Immature natural killer cell (primary cell): Measurements from ENCODE around the gene DTNA. TPM values are rescaled to one million over a fixed set of nuclear protein-coding genes. Genes with fewer than 3 reads are reported as not detected.

Source experiments
- DNase-seq, 3 donors: peaks; one replicate each; pipeline ENCODE4 v3.0.0; 2022; ENCODE audit warnings: mixed read lengths in 1 of 3
- H3K27ac Mint-ChIP-seq, 6 donors: one replicate each; pipeline ENCODE4 v1.8.0; 2020; ENCODE audit warnings: mixed read lengths in 6 of 6, mild to moderate bottlenecking in 5 of 6, inconsistent platforms in 4 of 6, moderate library complexity in 3 of 6
- H3K27me3 Mint-ChIP-seq, 3 donors: one replicate each; pipeline ENCODE4 v1.8.0; 2020 to 2021; ENCODE audit warnings: low read depth in 3 of 3, mild to moderate bottlenecking in 3 of 3, mixed read lengths in 3 of 3, moderate library complexity in 3 of 3, inconsistent platforms in 1 of 3
- H3K36me3 Mint-ChIP-seq, 3 donors: one replicate each; pipeline ENCODE4 v1.8.0; 2020; ENCODE audit warnings: mixed read lengths in 3 of 3, inconsistent platforms in 2 of 3, mild to moderate bottlenecking in 2 of 3
- H3K4me1 Mint-ChIP-seq, 2 donors: one replicate each; pipeline ENCODE4 v1.8.0; 2020; ENCODE audit warnings: inconsistent platforms in 2 of 2, mild to moderate bottlenecking in 2 of 2, mixed read lengths in 2 of 2, moderate library complexity in 1 of 2
- H3K4me3 Mint-ChIP-seq, 5 donors: one replicate each; pipeline ENCODE4 v1.8.0; 2020; ENCODE audit warnings: mild to moderate bottlenecking in 5 of 5, mixed read lengths in 5 of 5, inconsistent platforms in 3 of 5, moderate library complexity in 3 of 5
- H3K9me3 Mint-ChIP-seq, 6 donors: one replicate each; pipeline ENCODE4 v1.8.0; 2020; ENCODE audit warnings: mild to moderate bottlenecking in 6 of 6, mixed read lengths in 6 of 6, inconsistent platforms in 4 of 6, moderate library complexity in 3 of 6
- polyA plus RNA-seq, 3 donors: library from polyadenylated mRNA; unstranded; fragments of 300-500 nt; fragmentation: Illumina TruSeq; gene quantifications; one replicate each; pipeline ENCODE4 v1.2.3, GENCODE V29; 2021

The DTNA gene
- polyA plus RNA-seq, 3 donors from 2014 or later: 0.49 TPM; not detected in 2

DNA sequence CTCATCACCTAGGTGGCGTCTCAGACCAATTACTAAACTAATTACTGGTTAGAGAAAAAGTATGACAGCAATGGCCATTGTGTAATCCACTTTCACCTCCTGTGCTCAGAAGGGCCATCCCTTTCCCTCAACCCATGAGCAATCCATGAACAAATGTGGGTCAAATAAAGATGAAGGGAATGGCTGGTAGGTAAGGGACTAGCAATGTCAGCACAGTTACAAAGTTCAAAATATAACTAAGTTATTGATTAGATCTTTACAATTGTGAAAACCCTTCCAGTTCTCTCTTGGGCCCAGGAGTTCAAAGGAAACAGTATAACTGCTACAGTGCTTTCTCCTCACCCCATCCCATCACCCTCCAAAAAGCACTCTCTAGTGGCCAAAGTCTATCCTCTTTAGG, 98.3 kb downstream of the DTNA start:
- peaks cover 20 to 27% of the 10 kb centered on the region in 2 donors for H3K4me1 Mint-ChIP-seq
- H3K27ac Mint-ChIP-seq: no peak overlapping the region
- H3K27me3 Mint-ChIP-seq: peaks cover 3 to 13% (median 6%) of the 10 kb centered on the region in 3 donors
- no peak overlapping the region for H3K4me3 Mint-ChIP-seq
- no peaks in the 10 kb centered on the region for H3K36me3 Mint-ChIP-seq
- no peaks in the 10 kb centered on the region for H3K9me3 Mint-ChIP-seq
- DNase-seq: no peak

DNA sequence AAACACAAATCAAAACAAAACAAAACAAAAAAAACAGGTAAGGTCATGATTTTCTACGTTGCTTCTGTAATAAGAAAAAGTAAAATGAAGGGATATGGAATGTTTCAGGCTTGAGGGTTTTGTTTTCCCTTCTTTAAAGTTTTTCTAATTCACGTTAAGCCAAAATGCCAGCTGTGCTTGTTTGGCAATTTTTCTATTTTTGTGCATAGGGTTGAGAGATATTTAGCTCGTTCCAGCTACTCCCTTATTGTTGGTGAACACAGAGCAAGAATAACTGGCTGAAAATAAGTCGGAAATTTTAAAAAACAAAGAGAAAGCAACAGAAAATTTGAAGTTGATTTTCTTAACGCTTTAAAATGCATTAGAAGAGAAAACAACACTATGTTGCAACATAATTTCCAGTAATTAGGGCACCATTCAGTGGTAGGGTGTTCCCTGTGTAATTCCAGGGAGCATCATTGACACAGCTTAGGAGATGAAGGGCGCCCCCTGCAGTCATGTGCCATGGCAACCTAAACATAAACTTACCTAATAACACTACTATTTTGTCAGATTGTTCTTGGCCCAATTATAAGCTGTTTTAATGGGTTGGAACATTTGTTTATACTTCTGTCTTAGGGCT, 99.5 kb downstream of the DTNA start:
- no peaks in the 10 kb centered on the region for H3K36me3 Mint-ChIP-seq
- peaks cover 18 to 19% of the 10 kb centered on the region in 2 donors for H3K4me1 Mint-ChIP-seq
- H3K4me3 Mint-ChIP-seq: no peak overlapping the region
- H3K27ac Mint-ChIP-seq: no peak overlapping the region
- peaks cover 3 to 13% (median 6%) of the 10 kb centered on the region in 3 donors for H3K27me3 Mint-ChIP-seq
- DNase-seq: no peak
- no peaks in the 10 kb centered on the region for H3K9me3 Mint-ChIP-seq

DNA sequence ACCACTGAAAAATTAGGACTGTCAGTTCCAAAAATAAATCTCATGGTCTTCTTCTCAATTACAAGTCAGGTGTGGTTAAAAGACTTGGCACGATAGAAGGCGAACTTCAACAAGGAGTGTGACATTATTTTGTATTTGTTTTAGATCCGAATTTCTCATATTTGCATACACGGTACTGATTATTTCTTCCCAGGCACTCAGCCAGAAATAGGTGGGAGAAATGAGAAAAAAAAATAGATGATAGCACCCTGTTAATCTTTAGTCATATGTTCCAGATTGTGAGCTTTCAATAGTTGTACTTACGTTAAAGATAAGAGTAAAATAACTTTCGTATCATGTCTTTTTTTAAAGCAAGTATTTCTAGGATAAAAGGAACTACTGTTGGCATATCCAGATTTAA, 106.1 kb downstream of the DTNA start:
- H3K9me3 Mint-ChIP-seq: no peaks in the 10 kb centered on the region
- no peaks in the 10 kb centered on the region for H3K4me1 Mint-ChIP-seq
- H3K27ac Mint-ChIP-seq: no peak overlapping the region
- H3K27me3 Mint-ChIP-seq: peaks cover 5 to 16% (median 6%) of the 10 kb centered on the region in 3 donors
- H3K4me3 Mint-ChIP-seq: no peak overlapping the region
- DNase-seq: no peak
- H3K36me3 Mint-ChIP-seq: no peaks in the 10 kb centered on the region

DNA sequence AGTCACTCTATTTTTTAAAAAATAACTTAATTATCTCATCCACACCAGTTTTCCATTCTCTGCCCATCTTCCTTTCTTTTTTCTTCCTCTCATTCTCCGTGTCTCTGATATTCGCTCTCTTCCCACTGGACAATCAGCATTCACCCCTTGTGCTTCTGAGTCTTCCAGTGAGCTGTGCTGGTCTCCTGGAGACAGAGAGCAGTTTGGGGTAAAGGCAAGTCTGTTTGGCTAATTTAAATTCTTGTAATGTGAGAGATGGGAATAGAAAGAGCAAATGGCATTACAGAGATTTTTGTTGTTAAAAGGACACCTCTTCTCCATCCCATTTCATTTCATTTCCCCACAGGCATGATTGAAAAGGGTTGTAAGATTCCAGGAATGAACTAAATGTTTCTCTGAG, 107.5 kb downstream of the DTNA start:
- Mint-ChIP-seq H3K27ac (no peak overlapping the region), H3K36me3 (no peaks in the 10 kb centered on the region), H3K27me3 (peaks cover 1 to 13% (median 2%) of the 10 kb centered on the region in 3 donors), H3K9me3 (no peaks in the 10 kb centered on the region), H3K4me3 (no peak overlapping the region), H3K4me1 (no peaks in the 10 kb centered on the region)
- DNase-seq: no peak

DNA sequence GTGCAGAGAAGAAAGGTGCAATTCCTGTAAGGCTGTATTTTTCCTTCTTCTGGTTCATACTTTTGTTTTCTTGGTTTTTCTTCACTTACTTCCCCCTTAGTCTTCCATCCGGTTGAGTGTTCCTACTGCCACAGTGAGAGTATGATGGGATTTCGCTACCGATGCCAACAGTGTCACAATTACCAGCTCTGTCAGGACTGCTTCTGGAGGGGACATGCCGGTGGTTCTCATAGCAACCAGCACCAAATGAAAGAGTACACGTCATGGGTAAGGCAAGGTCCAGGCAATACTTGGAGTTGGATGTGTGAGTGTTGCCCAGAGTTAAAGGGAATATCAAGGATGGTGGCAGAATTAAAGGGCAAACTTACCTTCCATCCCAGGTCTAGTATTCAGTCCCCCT, 108.0 kb downstream of the DTNA start:
- no peaks in the 10 kb centered on the region for H3K4me1 Mint-ChIP-seq
- no peak overlapping the region for H3K4me3 Mint-ChIP-seq
- no peak for DNase-seq
- peaks cover 1 to 10% (median 2%) of the 10 kb centered on the region in 3 donors for H3K27me3 Mint-ChIP-seq
- no peak overlapping the region for H3K27ac Mint-ChIP-seq
- H3K9me3 Mint-ChIP-seq: no peaks in the 10 kb centered on the region
- H3K36me3 Mint-ChIP-seq: no peaks in the 10 kb centered on the region

DNA sequence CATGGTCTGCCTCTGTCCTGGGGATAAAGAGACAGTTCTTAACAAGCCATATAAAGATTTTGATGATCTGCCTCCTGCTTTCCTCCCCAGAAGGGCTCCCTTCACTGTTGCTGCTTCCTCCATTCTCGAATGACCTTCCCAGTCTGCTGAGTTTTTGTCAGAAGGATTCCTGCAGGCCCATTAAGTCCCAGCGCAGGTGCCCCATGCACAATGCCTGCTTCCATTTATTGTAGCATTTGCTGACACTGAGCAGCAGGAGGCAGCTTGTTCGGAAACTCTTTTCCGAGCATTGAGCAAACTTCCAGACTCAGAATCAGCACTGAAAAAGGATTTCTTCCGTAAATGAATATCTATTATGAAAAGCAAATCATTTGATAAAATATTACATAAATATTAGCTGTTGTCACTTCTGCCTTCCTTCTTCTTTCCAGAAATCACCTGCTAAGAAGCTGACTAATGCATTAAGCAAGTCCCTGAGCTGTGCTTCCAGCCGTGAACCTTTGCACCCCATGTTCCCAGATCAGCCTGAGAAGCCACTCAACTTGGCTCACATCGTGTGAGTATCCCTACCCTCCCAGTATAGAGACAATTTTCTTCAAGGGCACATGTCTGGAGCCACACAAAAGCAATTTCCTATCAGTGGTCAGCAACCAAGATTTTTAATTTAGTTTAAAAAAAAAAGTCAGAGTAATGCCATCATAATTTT, 110.4 kb downstream of the DTNA start:
- no peak overlapping the region for H3K4me3 Mint-ChIP-seq
- no peaks in the 10 kb centered on the region for H3K9me3 Mint-ChIP-seq
- H3K36me3 Mint-ChIP-seq: no peaks in the 10 kb centered on the region

DNA sequence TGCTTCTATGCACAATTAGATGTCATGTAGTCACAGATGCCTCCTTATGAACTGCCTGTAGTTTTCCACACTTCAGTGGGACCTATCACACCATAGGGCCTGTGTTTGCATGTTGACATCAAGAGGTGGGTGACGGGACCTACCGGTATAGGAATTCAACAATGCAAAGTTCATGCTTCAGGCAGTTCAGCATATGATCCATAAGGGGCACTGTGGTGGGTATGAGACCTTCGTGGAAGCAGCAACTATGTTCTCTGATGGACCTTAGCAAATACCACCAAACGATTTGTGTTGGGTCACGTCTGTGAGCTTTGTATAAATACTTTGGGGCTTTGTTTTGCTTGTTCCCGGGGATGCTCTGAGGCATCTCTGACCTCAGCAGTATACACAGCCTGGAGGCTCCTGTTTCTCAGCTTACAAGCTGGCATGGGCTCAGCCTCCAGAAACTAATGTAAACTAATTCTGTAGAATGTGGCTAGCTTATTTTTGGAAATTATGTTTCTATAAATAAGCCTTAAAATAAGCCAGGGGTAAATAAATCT, 111.6 kb downstream of the DTNA start:
- Mint-ChIP-seq H3K27ac (no peak overlapping the region), H3K36me3 (no peaks in the 10 kb centered on the region), H3K9me3 (no peaks in the 10 kb centered on the region), H3K4me1 (no peaks in the 10 kb centered on the region), H3K27me3 (peaks cover 1 to 7% (median 2%) of the 10 kb centered on the region in 3 donors), H3K4me3 (no peak overlapping the region)
- no peak for DNase-seq

More for the DNA sequence above, 110.4 kb downstream of the DTNA start:
- H3K27me3 Mint-ChIP-seq: peaks cover 1 to 8% (median 2%) of the 10 kb centered on the region in 3 donors
- H3K27ac Mint-ChIP-seq: no peak overlapping the region
- H3K4me1 Mint-ChIP-seq: no peaks in the 10 kb centered on the region
- no peak for DNase-seq

DNA sequence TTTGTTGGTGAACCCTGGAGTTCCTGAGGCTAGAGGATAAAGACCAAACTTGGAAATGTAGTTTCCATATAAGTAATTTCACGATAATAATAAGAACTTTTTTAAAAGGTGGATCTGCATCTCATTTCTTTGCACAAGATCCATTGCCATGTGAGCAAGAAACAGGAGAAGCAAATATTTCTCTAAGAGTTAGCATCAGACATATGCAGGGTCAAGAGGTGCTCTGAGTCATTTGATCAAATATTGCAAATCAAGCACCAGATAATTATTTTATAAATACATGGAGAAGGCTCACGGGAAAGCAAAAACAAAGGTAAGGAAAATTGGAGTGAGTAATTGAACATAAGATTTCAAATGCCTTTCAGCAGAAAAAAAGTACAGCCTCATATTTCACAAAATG, 118.0 kb downstream of the DTNA start:
- H3K36me3 Mint-ChIP-seq: no peaks in the 10 kb centered on the region

DNA sequence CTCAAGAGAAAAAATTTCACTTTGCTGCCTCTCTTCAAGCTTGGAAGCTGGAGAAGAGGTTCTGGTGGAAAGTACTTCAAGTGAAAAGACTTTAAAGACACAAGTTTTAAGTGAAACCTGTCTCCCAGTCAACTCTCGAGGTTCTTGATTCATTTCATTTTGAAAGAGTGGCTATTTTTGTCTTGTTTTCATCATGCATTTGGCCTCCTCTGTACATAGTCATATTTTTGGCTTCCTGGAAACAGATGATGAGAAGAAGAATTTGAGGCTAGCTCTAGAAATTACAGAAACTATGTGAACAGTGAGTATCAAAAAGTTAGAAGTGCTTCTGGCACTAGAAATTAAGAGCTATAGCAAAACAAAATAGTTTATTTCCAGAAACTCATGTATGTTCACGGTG, 124.8 kb downstream of the DTNA start:
- peaks cover 0 to 5% (median 4%) of the 10 kb centered on the region in 3 donors for H3K27me3 Mint-ChIP-seq
- H3K27ac Mint-ChIP-seq: no peak overlapping the region
- no peaks in the 10 kb centered on the region for H3K36me3 Mint-ChIP-seq
- no peak for DNase-seq
- no peaks in the 10 kb centered on the region for H3K9me3 Mint-ChIP-seq
- no peak overlapping the region for H3K4me3 Mint-ChIP-seq
- no peaks in the 10 kb centered on the region for H3K4me1 Mint-ChIP-seq

More for the DNA sequence above, 118.0 kb downstream of the DTNA start:
- Mint-ChIP-seq H3K27ac (no peak overlapping the region), H3K4me1 (no peaks in the 10 kb centered on the region), H3K9me3 (no peaks in the 10 kb centered on the region), H3K4me3 (no peak overlapping the region), H3K27me3 (peaks cover 0 to 3% (median 0%) of the 10 kb centered on the region in 3 donors)
- no peak for DNase-seq

DNA sequence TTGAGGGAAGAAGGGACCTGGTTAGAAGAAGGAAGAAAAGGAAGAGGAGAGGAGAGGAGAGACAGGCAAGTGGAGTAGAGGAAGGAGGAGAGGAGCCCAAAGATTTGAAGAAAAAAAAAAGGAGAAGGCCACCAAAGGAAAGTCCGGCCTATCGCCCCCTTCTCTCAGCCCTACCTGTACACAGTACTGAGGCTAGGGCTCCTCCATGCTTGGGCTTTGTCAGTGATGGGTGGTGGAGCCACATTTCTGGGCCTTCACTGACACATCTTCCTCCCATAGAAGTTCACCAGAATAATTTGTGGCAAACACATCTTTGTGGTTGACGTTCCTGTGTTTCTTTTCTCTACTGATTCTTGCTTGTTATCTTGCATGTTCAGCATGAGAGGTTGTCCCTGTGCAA, 125.4 kb downstream of the DTNA start:
- peaks cover 0 to 4% (median 4%) of the 10 kb centered on the region in 3 donors for H3K27me3 Mint-ChIP-seq
- H3K36me3 Mint-ChIP-seq: no peaks in the 10 kb centered on the region
- no peaks in the 10 kb centered on the region for H3K4me1 Mint-ChIP-seq
- H3K4me3 Mint-ChIP-seq: no peak overlapping the region
- no peaks in the 10 kb centered on the region for H3K9me3 Mint-ChIP-seq
- DNase-seq: no peak
- H3K27ac Mint-ChIP-seq: no peak overlapping the region

DNA sequence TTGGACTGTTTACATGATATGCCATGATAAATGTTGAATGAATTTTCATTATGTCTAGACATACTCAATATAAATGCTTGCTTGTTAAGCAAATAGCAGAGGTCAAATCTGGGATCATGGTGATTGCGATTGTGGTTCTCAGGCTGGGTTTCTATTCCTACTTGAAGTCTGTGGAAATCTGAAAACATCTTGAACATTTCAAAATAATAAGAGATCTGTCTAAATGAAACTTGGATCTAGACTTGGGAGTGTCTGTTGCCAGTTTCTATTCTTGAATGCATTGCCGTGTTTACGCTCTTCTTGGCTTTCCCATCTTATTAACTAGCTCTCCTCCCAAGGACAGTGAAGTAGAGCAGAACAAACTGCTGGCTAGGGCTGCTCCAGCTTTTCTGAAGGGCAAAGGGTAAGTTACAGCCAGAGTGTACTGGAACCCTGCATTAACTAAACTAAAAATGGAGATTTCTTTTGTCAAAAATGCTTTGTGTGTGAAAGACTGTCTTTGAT, 127.7 kb downstream of the DTNA start:
- H3K9me3 Mint-ChIP-seq: no peaks in the 10 kb centered on the region
- H3K4me1 Mint-ChIP-seq: no peaks in the 10 kb centered on the region
- H3K4me3 Mint-ChIP-seq: no peak overlapping the region
- H3K36me3 Mint-ChIP-seq: no peaks in the 10 kb centered on the region
- no peak for DNase-seq
- H3K27me3 Mint-ChIP-seq: peaks cover 0 to 9% (median 4%) of the 10 kb centered on the region in 3 donors
- H3K27ac Mint-ChIP-seq: no peak overlapping the region

DNA sequence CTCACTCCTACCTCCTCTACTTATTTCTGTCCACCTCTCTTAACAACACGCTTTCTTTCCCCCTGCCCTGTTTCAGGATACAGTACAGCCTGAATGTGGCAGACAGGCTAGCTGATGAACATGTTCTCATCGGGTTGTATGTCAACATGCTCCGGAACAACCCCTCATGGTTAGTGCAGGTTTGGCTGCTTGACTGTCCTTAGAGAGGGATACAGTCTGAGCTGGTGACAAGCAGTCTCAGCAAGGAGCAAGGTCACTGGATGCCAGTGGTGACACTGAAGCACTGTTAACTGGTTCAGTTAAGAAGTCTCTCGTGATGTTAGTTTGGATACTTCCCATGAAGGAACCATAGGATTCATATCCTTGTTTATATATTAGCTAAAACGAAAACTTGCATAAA, 128.6 kb downstream of the DTNA start:
- H3K4me1 Mint-ChIP-seq: no peaks in the 10 kb centered on the region
- peaks cover 0 to 8% (median 4%) of the 10 kb centered on the region in 3 donors for H3K27me3 Mint-ChIP-seq
- no peaks in the 10 kb centered on the region for H3K9me3 Mint-ChIP-seq
- no peak overlapping the region for H3K27ac Mint-ChIP-seq
- no peaks in the 10 kb centered on the region for H3K36me3 Mint-ChIP-seq
- no peak overlapping the region for H3K4me3 Mint-ChIP-seq
- DNase-seq: no peak

DNA sequence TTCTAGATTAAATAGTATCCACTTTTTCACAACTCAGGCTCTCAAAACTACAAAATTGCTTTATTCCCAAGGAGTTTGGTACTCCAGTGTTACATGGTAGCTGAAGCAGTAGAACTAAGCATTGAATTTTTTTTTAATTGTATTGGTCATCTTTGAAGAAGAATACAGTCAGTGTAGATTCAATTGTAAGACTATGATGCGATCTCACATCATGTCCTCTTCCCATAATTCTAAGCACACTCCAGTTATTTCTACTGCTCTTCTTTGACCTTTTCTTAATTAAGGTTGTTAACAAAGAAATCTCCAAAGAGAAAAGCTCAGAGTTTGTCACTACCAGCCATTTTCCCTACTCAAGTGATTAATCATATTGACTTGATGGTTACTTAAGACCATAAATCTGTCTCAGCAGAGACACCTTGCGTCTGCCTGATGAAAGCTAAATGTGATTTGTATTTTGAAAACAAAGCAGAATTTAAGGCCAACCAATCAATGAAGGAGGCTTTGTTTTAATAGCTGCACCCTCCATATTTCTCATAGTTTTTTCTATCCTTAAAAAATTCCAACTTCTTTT, 130.2 kb downstream of the DTNA start:
- no peak for DNase-seq
- Mint-ChIP-seq H3K27me3 (peaks cover 0 to 7% (median 2%) of the 10 kb centered on the region in 3 donors), H3K4me3 (no peak overlapping the region), H3K4me1 (no peaks in the 10 kb centered on the region), H3K27ac (no peak overlapping the region), H3K36me3 (no peaks in the 10 kb centered on the region), H3K9me3 (no peaks in the 10 kb centered on the region)

DNA sequence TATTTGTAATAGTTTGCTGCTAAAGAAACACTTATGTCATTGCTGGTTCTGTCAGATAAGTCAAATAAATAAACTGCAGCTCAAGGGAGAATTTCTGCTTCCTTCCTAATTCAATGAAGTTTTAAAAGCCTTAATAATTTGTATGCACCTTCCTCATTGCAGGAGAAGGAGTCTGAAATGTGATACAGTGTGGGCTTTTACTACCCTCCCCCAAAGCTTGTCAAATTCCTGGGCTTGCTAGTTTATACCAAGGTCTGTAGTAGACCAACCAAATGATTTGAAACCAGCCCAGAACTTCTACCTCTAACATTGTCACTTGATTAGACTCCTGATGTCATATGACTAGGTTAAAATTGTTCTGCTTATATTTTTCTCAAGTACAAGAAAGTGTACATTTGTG, 131.8 kb downstream of the DTNA start:
- H3K27ac Mint-ChIP-seq: no peak overlapping the region
- H3K9me3 Mint-ChIP-seq: no peaks in the 10 kb centered on the region
- no peak overlapping the region for H3K4me3 Mint-ChIP-seq
- H3K4me1 Mint-ChIP-seq: no peaks in the 10 kb centered on the region
- peaks cover 0 to 7% (median 2%) of the 10 kb centered on the region in 3 donors for H3K27me3 Mint-ChIP-seq
- DNase-seq: no peak
- no peaks in the 10 kb centered on the region for H3K36me3 Mint-ChIP-seq
